ENCODE results near the gene OR2A5. TPM values are rescaled to one million over a fixed set of nuclear protein-coding genes. Genes with fewer than 3 reads are reported as not detected.
"Not testable (repeated sequence)": the region's sequence is repeated elsewhere in the genome, so short reads cannot be mapped to it uniquely, and the experiment has no call there.

Gene OR2A5
- total RNA-seq, 1 donor from 2014 or later: not detected

DNA sequence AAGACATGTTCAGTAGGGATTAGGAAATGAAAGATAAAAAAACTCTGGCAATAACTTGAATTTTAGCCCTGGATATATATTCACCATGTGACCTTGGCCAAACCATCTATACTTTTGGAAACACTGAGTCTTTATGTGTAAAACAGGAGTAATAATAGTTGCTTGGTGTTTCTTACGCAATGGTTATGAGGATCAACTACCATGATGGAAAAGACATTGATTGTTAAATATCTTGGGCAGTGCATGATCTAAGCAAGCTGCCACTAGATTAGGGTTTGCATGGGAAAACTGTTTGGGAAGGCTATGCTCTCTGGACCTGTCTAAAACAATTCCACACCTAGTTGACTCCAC, 42.1 kb upstream of the OR2A5 start:
- Mint-ChIP-seq H3K27ac (no peak overlapping the region), H3K9me3 (ENCODE audit: low read depth) (peaks cover 26% of the 10 kb centered on the region)

DNA sequence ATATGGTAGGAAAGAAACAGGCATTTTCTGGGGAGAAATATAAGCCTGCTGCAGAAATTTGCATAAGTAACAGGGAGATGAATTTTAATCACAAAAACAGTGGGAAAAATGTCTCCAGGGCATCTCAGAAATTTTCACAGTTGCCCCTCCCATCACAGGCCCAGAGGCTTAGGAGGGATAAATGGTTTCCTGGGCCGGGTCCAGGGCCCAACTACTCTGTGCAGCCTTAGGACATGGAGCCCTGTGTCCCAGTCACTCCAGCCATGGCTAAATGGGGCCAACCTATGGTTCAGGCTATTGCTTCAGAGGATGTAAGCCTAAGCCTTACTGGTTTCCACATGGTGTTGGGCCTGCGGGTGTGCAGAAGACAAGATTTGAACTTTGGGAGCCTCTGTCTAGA, 39.4 kb upstream of the OR2A5 start:
- no peak overlapping the region for H3K27ac Mint-ChIP-seq
- TF ChIP-seq, protein P1, sequence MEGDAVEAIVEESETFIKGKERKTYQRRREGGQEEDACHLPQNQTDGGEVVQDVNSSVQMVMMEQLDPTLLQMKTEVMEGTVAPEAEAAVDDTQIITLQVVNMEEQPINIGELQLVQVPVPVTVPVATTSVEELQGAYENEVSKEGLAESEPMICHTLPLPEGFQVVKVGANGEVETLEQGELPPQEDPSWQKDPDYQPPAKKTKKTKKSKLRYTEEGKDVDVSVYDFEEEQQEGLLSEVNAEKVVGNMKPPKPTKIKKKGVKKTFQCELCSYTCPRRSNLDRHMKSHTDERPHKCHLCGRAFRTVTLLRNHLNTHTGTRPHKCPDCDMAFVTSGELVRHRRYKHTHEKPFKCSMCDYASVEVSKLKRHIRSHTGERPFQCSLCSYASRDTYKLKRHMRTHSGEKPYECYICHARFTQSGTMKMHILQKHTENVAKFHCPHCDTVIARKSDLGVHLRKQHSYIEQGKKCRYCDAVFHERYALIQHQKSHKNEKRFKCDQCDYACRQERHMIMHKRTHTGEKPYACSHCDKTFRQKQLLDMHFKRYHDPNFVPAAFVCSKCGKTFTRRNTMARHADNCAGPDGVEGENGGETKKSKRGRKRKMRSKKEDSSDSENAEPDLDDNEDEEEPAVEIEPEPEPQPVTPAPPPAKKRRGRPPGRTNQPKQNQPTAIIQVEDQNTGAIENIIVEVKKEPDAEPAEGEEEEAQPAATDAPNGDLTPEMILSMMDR (IDR thresholded peaks at IDR 0.05; ENCODE audit: unreplicated experiment): no peak
- H3K27me3 Mint-ChIP-seq: no peaks in the 10 kb centered on the region
- DNase-seq (ENCODE audit: low spot score, unreplicated experiment): no peak
- H3K4me3 Mint-ChIP-seq (ENCODE audit: low read depth): no peak overlapping the region
- no peaks in the 10 kb centered on the region for H3K36me3 Mint-ChIP-seq (ENCODE audit: insufficient read depth)
- peaks cover 3% of the 10 kb centered on the region for H3K4me1 Mint-ChIP-seq (ENCODE audit: low read depth)
- H3K9me3 Mint-ChIP-seq (ENCODE audit: low read depth): peaks cover 26% of the 10 kb centered on the region

More for the DNA sequence above, 42.1 kb upstream of the OR2A5 start:
- Mint-ChIP-seq H3K36me3 (ENCODE audit: insufficient read depth) (no peaks in the 10 kb centered on the region), H3K4me3 (ENCODE audit: low read depth) (no peak overlapping the region), H3K4me1 (ENCODE audit: low read depth) (peaks cover 3% of the 10 kb centered on the region), H3K27me3 (peaks cover 4% of the 10 kb centered on the region)
- no peak for DNase-seq (ENCODE audit: low spot score, unreplicated experiment)
- TF ChIP-seq, protein P1 (IDR thresholded peaks at IDR 0.05; ENCODE audit: unreplicated experiment): no peak

DNA sequence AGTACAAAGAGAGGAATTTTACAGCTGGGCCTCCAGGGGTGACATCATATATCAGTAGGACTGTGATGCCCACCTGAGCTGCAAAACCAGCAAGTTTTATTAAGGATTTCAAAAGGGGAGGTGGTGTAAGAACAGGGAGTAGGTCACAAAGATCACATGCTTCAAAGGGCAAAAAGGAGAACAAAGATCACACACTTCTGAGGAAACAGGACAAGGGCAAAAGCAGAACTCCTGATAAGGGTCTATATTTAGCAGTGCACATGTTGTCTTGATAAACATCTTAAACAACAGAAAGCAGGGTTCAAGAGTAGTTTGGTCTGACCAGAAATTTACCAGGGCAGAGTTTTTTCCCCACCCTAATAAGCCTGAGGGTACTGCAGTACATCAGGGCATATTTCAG, 38.7 kb upstream of the OR2A5 start:
- H3K9me3 Mint-ChIP-seq (ENCODE audit: low read depth): peaks cover 26% of the 10 kb centered on the region
- not testable (repeated sequence) for H3K27me3 Mint-ChIP-seq; DNase-seq (ENCODE audit: low spot score, unreplicated experiment); H3K4me3 Mint-ChIP-seq (ENCODE audit: low read depth); H3K4me1 Mint-ChIP-seq (ENCODE audit: low read depth); H3K27ac Mint-ChIP-seq; H3K36me3 Mint-ChIP-seq (ENCODE audit: insufficient read depth)

DNA sequence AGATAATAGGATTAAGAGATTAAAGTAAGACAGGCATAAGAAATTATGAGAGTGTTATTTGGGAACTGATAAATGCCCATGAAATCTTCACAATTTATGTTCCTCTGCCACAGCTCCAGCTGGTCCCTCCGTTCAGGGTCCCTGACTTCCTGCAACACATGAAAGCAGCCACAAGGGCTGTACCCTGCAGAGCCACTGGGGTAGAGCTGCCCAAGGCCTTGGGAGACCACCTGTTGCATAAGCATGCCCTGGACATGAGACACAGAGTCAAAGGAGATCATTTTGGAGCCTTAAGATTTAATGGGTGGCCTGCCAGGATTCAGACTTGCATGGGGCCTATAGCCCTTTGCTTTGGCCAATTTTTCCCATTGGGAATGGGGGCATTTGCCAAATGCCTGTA, 37.9 kb upstream of the OR2A5 start:
- H3K4me1 Mint-ChIP-seq (ENCODE audit: low read depth); H3K36me3 Mint-ChIP-seq (ENCODE audit: insufficient read depth); H3K4me3 Mint-ChIP-seq (ENCODE audit: low read depth); DNase-seq (ENCODE audit: low spot score, unreplicated experiment); H3K27ac Mint-ChIP-seq; H3K27me3 Mint-ChIP-seq: not testable (repeated sequence)
- peaks cover 26% of the 10 kb centered on the region for H3K9me3 Mint-ChIP-seq (ENCODE audit: low read depth)

DNA sequence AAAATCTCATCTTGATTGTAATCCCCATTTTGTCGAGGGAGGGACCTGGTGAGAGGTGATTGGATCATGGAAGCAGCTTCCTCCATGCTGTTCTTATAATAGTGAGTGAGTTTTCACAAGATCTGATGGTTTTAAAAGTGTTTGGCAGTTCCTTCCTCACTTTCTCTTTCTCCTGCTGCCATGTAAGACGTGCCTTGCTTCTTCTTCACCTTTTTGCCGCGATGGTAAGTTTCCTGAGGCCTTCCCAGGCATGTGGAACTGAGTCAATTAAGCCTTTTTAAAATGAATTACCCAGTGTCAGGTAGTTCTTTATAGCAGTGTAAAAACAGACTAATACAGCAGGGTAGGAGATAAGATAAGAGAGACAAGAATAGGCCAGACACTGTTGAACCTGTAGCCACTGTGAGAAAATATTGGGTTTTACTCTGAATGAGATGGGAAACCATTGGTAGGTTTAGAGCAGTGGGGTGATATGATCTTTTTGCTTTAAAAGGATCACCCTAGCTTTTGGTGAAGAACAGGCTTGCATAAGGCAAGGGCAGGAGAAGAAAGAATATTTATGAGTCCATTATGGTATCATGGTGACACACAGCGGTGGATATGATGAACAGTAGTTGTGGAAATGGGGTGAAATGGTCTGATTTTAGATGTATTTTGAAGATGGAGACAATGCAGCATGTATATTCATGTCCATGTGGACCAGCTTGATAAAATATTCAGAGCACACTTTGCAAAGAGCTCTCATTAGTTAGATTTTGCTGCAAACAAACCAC, 37.1 kb upstream of the OR2A5 start:
- no peak for DNase-seq (ENCODE audit: low spot score, unreplicated experiment)
- TF ChIP-seq, protein P1 (IDR thresholded peaks at IDR 0.05; ENCODE audit: unreplicated experiment): no peak
- Mint-ChIP-seq H3K9me3 (ENCODE audit: low read depth) (peaks cover 26% of the 10 kb centered on the region), H3K27ac (no peak overlapping the region), H3K4me1 (ENCODE audit: low read depth) (no peaks in the 10 kb centered on the region), H3K27me3 (no peaks in the 10 kb centered on the region), H3K36me3 (ENCODE audit: insufficient read depth) (no peaks in the 10 kb centered on the region), H3K4me3 (ENCODE audit: low read depth) (no peak overlapping the region)

DNA sequence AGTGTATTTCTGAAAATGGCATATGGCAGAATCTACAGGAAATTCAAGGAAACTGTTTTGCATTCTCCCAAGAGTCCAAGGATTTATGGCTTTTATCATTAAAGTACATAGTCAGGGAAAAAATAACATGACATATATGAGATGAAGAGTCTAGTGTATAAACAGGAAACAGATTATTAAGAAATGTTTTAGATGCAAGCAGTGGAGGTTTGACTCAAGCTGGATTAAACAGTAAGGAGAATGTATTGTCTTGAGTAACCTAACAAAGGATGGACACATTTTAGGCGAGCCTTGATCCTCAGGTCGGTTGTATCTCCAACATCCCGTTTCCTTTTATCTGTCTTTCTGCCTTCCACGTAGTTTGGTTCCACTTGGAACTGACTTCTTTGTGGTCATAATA, 30.7 kb upstream of the OR2A5 start:
- no peaks in the 10 kb centered on the region for H3K36me3 Mint-ChIP-seq (ENCODE audit: insufficient read depth)
- TF ChIP-seq, protein P1 (IDR thresholded peaks at IDR 0.05; ENCODE audit: unreplicated experiment): no peak
- H3K27ac Mint-ChIP-seq: no peak overlapping the region
- H3K4me3 Mint-ChIP-seq (ENCODE audit: low read depth): no peak overlapping the region
- no peaks in the 10 kb centered on the region for H3K4me1 Mint-ChIP-seq (ENCODE audit: low read depth)
- H3K27me3 Mint-ChIP-seq: no peaks in the 10 kb centered on the region
- H3K9me3 Mint-ChIP-seq (ENCODE audit: low read depth): no peaks in the 10 kb centered on the region
- no peak for DNase-seq (ENCODE audit: low spot score, unreplicated experiment)

Measured in progenitor cell of endocrine pancreas (in vitro differentiated cells).